Measurements from ENCODE around the gene SLC6A13. TPM values are rescaled to one million over a fixed set of nuclear protein-coding genes. Genes with fewer than 3 reads are reported as not detected.

Gene SLC6A13
- total RNA-seq, 2 donors from 2014 or later: 0.54 TPM; not detected in 1

DNA sequence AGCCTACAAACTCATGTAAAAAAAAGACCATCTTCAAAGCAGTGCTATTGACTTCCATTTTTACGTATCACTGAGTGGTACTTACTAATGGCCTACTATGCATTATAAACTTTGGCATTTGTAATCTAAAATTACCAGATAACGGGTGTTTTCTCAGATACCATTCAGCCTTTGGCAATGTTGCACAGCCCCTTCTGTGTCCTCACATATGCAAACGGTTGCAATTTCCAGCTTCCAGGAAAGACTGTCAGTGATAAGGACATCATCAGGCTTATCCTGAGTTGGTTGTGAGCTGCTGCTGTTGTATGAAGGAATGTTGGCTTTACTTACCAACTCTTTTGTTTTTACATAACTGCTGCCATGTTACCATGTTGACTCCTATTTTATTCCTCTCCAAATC is 1.6 kb upstream of the SLC6A13 start:
- no peak for ATAC-seq (ENCODE audit: insufficient number of reproducible peaks, low FRiP score, low read depth)
- TF ChIP-seq, protein P1, sequence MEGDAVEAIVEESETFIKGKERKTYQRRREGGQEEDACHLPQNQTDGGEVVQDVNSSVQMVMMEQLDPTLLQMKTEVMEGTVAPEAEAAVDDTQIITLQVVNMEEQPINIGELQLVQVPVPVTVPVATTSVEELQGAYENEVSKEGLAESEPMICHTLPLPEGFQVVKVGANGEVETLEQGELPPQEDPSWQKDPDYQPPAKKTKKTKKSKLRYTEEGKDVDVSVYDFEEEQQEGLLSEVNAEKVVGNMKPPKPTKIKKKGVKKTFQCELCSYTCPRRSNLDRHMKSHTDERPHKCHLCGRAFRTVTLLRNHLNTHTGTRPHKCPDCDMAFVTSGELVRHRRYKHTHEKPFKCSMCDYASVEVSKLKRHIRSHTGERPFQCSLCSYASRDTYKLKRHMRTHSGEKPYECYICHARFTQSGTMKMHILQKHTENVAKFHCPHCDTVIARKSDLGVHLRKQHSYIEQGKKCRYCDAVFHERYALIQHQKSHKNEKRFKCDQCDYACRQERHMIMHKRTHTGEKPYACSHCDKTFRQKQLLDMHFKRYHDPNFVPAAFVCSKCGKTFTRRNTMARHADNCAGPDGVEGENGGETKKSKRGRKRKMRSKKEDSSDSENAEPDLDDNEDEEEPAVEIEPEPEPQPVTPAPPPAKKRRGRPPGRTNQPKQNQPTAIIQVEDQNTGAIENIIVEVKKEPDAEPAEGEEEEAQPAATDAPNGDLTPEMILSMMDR (IDR thresholded peaks at IDR 0.05): no peak
- Histone ChIP-seq H3K27me3 (replicated peaks; ENCODE audit: insufficient read depth) (no peaks in the 10 kb centered on the region), H3K27ac (no peak overlapping the region), H3K36me3 (no peaks in the 10 kb centered on the region), H3K4me1 (ENCODE audit: control insufficient read depth in 1 of 2, low read depth in 2 of 2) (no peaks in the 10 kb centered on the region), H3K9me3 (no peaks in the 10 kb centered on the region), H3K4me3 (no peak overlapping the region)
- no peak for DNase-seq (ENCODE audit: low spot score)

DNA sequence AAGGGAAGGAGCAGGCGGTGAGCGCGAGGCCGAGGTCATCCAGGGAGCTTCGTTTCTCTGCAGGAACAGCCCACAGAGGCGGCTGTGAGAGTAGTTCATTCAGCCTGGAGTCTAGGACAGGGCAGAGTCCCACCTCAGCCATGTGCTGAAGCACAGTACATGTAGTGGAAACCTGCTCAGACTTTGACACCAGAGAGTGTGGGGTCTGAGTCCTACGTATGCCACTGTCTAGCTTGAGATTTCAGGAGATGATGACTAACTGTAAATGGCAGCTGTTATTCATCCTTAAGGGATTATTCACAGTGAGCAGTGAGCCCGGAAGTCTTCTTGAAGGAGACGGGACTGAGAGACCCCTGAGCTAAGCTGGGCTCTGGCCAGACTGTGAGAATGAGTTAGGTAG is 938 bp upstream of the SLC6A13 start:
- no peak for DNase-seq (ENCODE audit: low spot score)
- Histone ChIP-seq H3K27ac (no peak overlapping the region), H3K4me1 (ENCODE audit: control insufficient read depth in 1 of 2, low read depth in 2 of 2) (no peaks in the 10 kb centered on the region), H3K27me3 (replicated peaks; ENCODE audit: insufficient read depth) (no peaks in the 10 kb centered on the region), H3K9me3 (no peaks in the 10 kb centered on the region), H3K36me3 (no peaks in the 10 kb centered on the region), H3K4me3 (no peak overlapping the region)
- no peak for ATAC-seq (ENCODE audit: insufficient number of reproducible peaks, low FRiP score, low read depth)
- TF ChIP-seq, protein P1 (IDR thresholded peaks at IDR 0.05): no peak

DNA sequence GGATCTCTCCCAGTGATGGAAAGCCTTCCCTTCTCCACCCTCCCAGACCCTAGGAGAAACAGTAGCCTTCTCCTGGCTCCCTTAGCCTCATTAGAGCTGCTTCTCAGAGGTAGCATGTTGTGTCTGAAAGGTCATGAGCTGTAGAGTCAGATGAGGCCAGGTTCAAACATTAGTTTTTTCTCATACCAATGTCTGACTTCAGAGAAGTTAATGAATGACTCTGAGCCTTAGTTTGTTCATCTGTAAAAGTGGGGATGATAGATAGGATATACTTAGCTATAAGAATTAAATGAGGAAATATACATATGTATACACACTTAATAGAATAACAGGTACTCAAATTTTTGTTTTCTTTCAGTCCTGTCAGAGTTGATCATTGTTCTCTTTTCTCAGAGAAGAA is 523 bp downstream of the SLC6A13 start:
- Histone ChIP-seq H3K27me3 (replicated peaks; ENCODE audit: insufficient read depth) (no peaks in the 10 kb centered on the region), H3K4me3 (no peak overlapping the region), H3K9me3 (no peaks in the 10 kb centered on the region), H3K4me1 (ENCODE audit: control insufficient read depth in 1 of 2, low read depth in 2 of 2) (no peaks in the 10 kb centered on the region), H3K36me3 (no peaks in the 10 kb centered on the region), H3K27ac (no peak overlapping the region)
- ATAC-seq (ENCODE audit: insufficient number of reproducible peaks, low FRiP score, low read depth) (no peak), DNase-seq (ENCODE audit: low spot score) (no peak)
- TF ChIP-seq, protein P1 (IDR thresholded peaks at IDR 0.05): no peak

DNA sequence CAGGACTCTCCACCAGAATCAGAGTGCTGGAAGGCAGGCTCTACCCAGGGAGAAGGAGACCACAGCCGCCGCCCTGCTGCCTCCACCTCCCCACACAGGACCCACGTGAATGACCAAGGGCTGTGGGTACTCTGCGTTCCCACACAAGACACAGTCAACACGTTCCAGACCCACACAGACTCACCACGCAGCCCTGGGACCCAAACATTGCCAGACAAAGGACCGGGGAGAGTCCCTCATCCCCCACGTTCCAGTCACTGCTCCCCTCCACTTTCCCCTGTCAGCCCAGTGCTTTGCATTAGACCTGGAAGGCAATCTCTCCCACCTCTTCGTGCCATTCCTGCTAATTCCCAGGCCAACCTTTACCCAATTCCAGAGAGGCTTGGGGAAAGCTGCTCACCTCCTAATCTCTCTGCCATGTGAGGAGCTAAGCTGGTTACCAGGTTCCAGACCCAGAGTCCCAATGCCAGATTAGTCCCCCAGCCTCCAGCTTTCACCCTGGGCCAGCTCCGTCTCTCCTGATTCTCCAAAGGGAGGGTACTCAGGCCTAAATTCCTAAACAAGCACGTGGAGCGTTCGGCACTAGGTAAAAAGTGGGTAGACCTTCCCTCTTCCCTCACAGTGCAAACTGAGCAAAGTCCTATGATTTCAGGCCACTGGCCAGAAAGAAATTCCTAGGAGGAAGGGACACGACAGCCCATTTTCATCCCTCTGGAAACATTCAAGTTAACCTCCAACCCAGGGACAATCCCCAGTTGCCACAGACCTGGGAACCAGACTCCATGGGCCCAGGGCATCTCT is 4.9 kb downstream of the SLC6A13 start:
- Histone ChIP-seq H3K27me3 (replicated peaks; ENCODE audit: insufficient read depth) (no peaks in the 10 kb centered on the region), H3K9me3 (no peaks in the 10 kb centered on the region), H3K4me1 (ENCODE audit: control insufficient read depth in 1 of 2, low read depth in 2 of 2) (no peaks in the 10 kb centered on the region), H3K36me3 (no peaks in the 10 kb centered on the region), H3K27ac (no peak overlapping the region), H3K4me3 (no peak overlapping the region)
- TF ChIP-seq, protein P1 (IDR thresholded peaks at IDR 0.05): no peak
- DNase-seq (ENCODE audit: low spot score) (no peak), ATAC-seq (ENCODE audit: insufficient number of reproducible peaks, low FRiP score, low read depth) (no peak)

DNA sequence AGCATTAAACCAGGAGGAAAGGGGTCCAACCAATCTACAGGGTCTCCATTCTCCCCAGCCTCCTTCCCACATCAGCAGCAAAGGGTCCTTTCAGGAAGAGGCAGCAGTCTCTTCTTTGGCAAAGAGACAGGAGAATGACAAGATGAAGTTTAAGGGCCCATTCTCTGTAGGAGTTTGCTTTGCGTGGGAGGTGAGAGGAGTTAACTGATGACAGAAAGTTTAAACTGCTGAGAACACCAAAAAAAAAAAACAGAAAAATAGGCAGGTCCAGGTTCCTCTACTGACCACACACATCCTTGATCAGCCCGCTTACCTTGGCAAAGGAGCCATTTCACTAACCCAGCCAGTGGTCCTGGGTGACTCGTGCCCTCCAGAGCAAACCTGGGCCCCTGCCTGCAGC is 5.7 kb downstream of the SLC6A13 start:
- Histone ChIP-seq H3K9me3 (no peaks in the 10 kb centered on the region), H3K27me3 (replicated peaks; ENCODE audit: insufficient read depth) (no peaks in the 10 kb centered on the region), H3K4me3 (no peak overlapping the region), H3K36me3 (no peaks in the 10 kb centered on the region), H3K27ac (no peak overlapping the region), H3K4me1 (ENCODE audit: control insufficient read depth in 1 of 2, low read depth in 2 of 2) (no peaks in the 10 kb centered on the region)
- DNase-seq (ENCODE audit: low spot score) (no peak), ATAC-seq (ENCODE audit: insufficient number of reproducible peaks, low FRiP score, low read depth) (no peak)
- TF ChIP-seq, protein P1 (IDR thresholded peaks at IDR 0.05): no peak
